GM21367 (cell line): ENCODE results near the gene LRCH3.
"Not testable (repeated sequence)": the region's sequence is repeated elsewhere in the genome, so short reads cannot be mapped to it uniquely, and the experiment has no call there.

Experiments used
- ATAC-seq: cut with Tn5 transposase; IDR thresholded peaks from one replicate; pipeline ENCODE4 v1.9.1; 2021; ENCODE audit not compliant: unreplicated experiment

Gene LRCH3

DNA sequence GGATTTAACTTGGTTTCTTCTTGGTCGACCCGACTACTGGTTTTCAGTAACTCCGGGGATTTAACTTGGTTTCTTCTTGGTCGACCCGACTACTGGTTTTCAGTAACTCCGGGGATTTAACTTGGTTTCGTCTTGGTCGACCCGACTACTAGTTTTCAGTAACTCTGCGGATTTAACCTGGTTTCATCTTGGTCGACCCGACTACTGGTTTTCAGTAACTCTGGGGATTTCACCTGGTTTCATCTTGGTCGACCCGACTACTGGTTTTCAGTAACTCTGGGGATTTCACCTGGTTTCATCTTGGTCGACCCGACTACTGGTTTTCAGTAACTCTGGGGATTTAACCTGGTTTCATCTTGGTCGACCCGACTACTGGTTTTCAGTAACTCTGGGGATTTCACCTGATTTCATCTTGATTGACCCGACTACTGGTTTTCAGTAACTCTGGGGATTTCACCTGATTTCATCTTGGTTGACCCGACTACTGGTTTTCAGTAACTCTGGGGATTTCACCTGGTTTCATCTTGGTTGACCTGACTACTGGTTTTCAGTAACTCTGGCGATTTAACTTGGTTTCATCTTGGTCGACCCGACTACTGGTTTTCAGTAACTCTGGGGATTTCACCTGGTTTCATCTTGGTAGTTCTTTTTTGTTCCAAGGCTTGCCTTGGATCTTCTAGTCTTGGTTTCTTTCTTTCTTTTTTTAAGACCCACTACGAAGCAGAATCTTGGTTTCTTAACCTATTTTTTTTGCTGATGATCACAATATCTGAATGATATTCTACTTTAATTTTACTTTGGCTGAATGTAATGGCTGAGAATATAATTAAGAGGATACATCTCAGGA is 130.6 kb downstream of the LRCH3 start:
- ATAC-seq = not testable (repeated sequence)

DNA sequence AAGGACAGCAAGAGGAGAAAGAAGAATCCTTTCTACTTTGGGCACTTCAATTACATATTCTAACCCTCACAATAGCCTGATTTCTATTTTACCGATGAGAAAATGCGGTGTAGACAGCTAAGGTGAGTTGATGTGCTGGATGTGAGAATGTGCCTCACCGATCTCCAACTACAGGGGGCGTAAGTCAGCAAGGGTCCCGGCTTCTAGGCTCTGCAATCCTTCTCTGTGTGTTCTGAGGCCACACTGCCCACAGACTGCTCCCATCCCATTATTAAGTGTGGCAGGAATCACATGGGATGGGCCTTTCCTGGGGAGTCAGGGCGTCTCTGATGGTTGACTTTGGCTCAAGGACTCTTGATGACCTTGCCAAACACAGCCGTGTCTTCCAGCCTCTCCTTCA is 135.4 kb downstream of the LRCH3 start:
- no peak for ATAC-seq

DNA sequence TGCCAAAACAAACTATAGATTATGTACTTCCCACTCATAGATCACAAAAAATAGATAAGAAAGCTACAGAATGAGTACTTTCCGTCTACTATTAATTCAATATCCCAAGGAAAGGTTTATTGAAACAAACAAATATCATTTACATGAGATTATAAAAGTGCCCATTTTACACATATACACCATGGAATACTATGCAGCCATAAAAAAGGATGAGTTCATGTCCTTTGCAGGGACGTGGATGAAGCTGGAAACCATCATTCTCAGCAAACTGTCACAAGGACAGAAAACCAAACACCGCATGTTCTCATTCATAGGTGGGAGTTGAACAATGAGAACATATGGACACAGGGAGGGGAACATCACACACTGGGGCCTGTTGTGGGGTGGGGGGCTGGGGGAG is 136.5 kb downstream of the LRCH3 start:
- ATAC-seq = not testable (repeated sequence)

DNA sequence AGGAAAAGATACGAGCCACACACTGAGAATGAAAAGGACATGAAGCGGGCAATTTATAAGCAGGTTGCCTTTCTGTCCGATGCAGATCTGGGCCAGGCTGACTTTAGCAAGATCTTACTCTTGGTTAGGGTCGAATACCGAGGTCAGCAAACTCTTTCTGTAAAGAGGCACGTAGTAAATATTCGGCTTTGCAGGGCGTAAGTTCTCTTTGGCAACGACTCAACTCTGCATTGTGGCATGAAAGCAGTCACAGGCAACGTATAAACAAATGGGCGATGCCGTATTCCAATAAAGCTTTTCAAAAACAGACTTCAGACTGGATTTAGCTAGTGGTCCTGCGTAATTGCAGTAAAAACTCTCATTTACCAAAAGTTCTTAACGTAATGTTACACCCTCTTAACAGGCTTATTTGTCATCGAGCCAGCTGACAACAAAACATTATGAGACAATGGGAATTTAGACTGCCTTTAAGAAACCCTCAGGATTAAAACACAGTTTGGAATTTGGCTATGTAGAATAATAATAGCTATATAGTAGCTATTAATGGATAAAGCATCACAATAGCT is 145.8 kb downstream of the LRCH3 start:
- ATAC-seq = no peak
